IPS-NIHi11 (cell line): ENCODE results near the gene GRIP2.
A peak's percentile ranks its signal among the peaks of the same experiment; 100 is the strongest.

ENCODE experiments used
- DNase-seq: peaks from one replicate; pipeline ENCODE4 v3.0.0; 2012; ENCODE audit warnings: mixed read lengths, low spot score

The GRIP2 gene

GRCh38 chr3:14483286-14483685, 56.9 kb downstream of the GRIP2 start:
- DNase-seq: no peak

- no peak for DNase-seq
These were observed 57.8 kb downstream of the GRIP2 start for GRCh38 chr3:14482271-14482721.

- DNase-seq: no peak
These were observed 58.5 kb downstream of the GRIP2 start for GRCh38 chr3:14481646-14482036.

DNA sequence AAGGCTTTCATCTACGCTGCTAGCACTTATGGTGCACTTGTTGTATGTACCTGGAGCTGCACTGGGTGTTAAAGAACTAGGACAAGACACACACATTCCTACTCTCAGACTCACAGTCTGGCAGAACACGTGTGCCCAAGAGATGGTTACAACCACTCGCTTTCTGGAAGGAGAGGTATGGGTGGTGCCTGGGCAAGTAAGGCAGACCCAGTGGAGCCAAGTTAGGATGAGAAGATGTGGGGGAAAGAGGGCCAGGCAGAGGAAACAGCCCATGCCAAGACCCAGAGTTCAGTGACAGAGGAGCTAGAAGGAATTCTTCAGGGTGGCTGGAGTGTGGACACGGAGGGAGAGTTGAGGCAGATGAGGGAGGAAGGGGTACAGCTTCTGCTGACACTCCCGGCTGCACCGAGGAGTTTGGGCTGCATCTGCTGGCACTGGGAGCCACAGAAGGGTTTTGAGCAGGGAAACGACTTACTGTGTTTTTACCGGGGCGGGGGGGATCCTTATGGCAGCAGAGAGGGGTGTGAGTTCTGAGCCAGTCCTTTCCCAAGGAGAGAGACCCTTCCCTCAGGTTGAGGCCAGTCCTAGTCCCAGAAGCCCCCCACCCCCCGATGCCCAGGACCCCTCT, 59.0 kb downstream of the GRIP2 start:
- DNase-seq: no peak

- no peak for DNase-seq
These were observed 59.7 kb downstream of the GRIP2 start for GRCh38 chr3:14480207-14481017.

DNA sequence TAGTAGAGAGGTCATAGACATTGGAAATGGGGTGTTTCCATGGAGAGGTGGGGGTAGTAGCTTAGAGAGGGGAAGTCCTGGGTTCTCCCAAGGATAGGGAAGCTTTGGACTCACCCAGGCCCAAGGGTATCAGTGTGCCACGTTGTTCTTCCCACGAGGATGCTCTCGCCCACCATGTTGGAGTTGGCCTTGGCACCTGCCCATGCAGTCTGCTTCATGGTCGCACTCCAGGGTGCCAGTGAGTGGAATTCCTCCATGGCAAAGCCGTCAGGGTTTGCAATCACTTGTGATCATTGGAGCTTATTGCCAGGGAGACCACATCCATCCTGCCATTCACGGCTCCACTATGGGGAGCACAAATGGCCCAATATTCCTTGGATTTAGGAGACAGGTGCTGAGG, 60.6 kb downstream of the GRIP2 start:
- no peak for DNase-seq

GRCh38 chr3:14478956-14479550, 61.1 kb downstream of the GRIP2 start:
- DNase-seq: no peak

DNA sequence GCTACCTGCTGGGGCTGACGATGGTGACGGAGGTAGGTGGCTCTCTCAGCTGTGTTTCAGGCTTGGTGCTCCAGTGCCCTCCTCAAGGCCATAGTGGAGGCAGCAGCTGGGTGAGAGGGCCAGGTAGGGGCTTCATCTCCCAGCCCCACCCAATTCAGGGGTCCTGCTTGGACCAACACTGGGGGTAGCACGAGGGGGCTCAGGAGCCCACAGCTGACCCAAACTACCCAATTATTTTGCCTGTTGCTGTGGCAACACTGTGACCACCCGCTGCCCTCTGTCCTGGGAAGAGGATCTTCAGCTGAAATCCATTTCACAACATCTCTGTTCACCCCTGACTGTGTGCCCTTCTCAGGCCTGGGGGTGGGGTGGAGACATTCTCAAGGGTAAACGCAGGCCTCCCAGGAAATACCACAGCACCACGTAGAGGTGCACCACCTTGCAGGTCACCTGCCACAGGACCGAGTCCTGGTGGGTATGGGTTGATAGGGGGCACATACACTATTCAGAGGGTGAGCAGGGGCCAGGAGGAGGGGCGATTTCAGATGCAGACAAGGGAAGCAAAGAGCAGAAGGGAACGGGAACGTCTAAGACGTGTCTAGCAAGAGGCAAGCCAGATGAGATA, 62.7 kb downstream of the GRIP2 start:
- no peak for DNase-seq

- no peak for DNase-seq
These were observed 63.4 kb downstream of the GRIP2 start for GRCh38 chr3:14476583-14477265.

- no peak for DNase-seq
These were observed 64.5 kb downstream of the GRIP2 start for GRCh38 chr3:14475621-14476020.

GRCh38 chr3:14474363-14475081, 65.6 kb downstream of the GRIP2 start:
- no peak for DNase-seq

DNA sequence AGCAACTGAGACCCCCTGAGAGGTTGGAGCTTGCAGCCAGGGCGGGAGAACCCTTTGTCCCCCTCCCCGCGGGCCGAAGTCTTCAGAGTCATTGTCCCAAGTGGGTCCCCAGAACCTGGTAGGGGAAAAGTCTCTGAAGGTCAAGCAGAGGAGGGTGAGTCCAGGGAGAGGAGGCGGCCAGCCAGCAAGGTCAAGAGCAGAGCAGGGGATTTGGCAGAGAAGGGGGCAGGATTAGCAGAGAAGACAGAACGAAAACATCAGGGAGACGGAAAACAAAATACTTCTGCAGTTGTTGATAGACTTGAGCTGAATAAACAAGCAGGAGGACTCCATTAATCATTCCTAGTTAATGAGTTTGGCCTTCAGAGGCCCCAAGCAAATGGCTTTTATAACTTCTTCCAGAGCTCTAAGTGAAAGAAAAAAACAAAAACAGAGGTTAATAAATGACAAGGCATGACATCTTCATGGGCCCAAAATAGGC, 66.7 kb downstream of the GRIP2 start:
- no peak for DNase-seq

GRCh38 chr3:14472471-14473351, 67.4 kb downstream of the GRIP2 start:
- peak; percentile 63 for DNase-seq

DNA sequence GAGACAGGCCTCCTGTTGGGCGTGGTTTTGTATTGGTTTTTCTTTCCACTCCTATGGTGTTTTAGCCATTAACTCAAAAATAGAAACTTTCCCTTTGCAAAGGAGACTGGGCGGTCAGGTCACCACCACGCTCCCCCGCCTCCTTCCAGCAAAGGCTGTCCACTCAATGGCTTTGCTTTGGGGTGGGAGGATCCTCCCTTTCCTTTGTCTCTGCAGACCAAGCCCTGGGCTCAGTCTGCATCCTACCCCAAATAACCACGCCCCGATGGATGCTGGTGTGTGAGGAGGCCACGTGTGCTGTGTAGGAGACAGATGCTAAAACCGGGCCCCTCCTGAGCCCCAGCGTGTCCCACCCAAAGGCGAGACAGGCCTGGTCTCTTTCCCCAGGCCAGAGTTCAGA, 68.5 kb downstream of the GRIP2 start:
- no peak for DNase-seq

- DNase-seq: no peak
These were observed 69.1 kb downstream of the GRIP2 start for GRCh38 chr3:14471016-14471415.

DNA sequence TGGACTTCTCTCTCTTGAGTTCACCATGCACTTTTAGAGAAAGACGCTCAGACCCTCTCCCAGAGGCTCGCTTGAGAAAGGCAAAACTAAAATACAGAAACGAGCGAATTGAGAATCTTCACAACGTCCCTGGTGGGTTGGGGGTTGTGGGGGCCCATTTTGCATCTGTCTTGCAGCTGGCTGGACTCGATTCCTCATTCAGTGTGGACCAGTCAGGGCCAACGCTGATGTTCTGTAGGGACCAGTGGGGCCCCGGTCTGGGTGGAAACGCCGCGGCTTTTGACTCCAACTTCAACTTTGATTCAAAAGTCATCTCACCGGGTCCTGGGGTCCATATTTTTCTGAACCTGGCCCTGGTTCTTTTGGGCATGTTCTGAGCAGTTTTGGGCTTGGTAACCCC, 69.7 kb downstream of the GRIP2 start:
- no peak for DNase-seq

DNA sequence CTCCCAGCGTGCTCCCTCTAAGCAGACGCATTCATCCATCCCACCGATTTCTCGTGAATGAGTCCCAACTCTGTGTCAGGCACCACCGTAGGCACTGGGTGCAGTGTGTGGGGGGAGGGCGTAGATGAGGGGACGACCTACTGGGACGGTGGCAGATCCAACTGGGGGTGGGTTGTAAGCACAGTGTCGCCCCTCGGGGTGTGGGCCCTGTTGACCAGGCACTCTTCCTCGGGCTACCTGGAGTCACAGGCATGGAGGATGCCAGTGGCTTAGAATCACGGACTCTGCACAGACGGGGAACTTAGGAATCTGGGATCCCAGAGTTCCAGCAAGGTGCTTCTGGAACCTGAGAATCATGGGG, 71.5 kb downstream of the GRIP2 start:
- DNase-seq: no peak

- peak; percentile 95 for DNase-seq
These were observed 72.1 kb downstream of the GRIP2 start for GRCh38 chr3:14467814-14468620.

DNA sequence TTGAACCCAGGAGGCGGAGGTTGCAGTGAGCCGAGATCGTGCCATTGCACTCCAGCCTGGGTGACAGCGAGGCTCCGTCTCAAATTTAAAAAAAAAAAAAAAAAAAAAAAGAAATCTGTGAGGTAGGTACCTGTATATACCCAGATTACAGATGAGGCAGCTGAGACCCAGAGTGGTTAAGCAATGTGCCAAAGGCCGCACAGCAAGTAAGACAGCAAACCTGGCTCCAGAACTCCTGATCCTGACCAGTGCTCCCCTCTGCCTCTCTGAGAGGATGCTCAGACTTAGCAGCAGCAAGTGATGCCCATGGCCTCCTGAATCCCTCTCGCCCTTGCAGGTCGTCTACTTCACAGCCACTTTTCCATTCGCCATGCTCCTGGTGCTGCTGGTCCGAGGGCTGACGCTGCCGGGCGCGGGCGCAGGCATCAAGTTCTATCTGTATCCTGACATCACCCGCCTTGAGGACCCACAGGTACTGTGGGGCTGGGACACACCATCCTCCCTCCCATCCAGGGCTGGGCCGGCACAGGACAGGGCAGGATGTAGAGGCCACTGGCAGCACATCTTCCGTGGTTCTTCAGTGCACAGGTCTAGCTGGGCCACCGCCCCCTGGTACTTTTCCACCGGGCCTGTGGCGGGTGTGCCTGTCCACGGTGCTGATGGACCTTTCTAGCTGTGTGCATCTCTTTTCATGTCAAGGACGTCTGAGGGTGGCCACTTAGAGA, 73.8 kb downstream of the GRIP2 start:
- DNase-seq: no peak
